ENCODE measurements around the gene LRIG2.

LRIG2 gene

DNA sequence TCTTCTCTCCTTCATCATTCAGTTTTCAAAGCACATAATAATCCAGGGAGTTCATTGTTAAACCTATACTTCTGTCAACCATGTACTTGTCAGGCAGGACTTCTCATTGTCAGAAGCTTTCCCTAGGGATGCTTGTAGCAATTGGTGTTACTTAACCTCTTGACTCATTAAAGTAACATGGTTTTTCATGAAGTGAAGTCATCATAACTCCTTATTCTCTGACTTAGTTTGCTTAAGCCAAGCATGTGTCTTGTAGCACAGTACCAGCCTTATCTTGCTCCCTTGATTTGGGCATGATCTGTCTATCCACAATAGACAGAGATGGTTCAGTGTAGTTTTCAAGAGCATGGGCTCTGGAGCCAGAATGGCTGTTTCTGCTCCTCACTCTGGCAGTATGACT, 45.3 kb downstream of the LRIG2 start:
- in situ Hi-C loops (cut with MboI; ENCODE audit: low sequenced_read_pairs) = loop anchor here (25.0 kb wide), 1 partner anchor 569 kb away; no protein-coding TSS in a partner anchor

DNA sequence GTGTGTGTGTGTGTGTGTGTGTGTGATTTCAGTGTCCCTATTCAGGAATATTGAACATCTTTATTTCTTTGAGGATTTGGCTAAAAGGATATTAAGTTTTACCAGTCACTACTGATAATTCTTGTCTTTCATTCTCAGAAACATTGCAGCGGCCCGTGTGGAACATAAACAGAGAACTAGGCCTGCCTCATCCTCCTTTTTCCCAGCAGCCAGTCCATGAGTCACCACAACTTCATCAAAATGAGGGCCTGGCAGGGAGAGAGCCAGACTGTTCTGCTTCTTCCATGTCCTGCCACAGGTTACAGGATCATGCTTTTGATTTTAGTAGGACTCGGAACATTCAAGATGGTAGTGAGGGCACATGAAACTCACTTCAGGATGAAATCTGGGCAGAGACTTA, 50.7 kb downstream of the LRIG2 start:
- in situ Hi-C loops (cut with MboI; ENCODE audit: low sequenced_read_pairs) = loop anchor here (25.0 kb wide), 1 partner anchor 564 kb away; no protein-coding TSS in a partner anchor

DNA sequence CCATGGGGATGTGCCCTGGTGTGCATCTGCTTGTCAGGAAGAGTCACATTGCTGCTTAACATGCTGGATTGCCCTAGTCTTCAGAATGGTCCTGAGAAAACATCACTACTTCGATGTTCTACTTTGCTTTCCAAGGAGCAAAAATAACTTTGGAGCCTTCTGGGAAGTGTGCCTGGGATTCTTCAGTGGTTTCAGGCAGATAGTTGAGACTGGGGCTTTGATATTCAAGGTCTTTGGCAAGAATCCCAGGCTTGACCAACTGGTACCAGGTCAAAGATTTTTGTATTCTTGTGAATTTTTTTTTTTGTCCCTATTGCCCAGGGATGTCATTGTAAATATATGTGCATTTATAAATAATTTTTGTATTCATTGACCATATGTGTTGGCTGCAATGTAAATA, 51.4 kb downstream of the LRIG2 start:
- in situ Hi-C loops (cut with MboI; ENCODE audit: low sequenced_read_pairs) = loop anchor here (25.0 kb wide), 1 partner anchor 563 kb away; no protein-coding TSS in a partner anchor

DNA sequence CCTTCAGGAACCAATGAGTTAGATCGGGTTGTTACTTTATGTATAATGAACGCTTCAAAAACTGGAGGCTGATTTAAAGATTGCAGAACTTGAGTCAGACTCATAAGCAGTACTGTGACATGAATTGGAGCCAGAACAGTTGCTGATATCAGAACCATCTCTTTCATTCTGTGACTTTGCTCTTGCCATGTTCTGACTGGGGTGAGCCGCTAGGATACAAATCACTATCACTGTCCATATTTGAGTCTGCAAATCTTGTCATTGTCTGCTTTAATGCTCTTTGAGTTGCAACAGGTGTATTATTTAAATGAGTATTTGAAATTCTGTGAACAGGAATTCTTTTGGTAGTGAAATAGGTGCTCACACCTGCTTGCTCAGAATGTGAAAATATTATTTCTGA, 52.5 kb downstream of the LRIG2 start:
- in situ Hi-C loops (cut with MboI; ENCODE audit: low sequenced_read_pairs) = no loop called here

DNA sequence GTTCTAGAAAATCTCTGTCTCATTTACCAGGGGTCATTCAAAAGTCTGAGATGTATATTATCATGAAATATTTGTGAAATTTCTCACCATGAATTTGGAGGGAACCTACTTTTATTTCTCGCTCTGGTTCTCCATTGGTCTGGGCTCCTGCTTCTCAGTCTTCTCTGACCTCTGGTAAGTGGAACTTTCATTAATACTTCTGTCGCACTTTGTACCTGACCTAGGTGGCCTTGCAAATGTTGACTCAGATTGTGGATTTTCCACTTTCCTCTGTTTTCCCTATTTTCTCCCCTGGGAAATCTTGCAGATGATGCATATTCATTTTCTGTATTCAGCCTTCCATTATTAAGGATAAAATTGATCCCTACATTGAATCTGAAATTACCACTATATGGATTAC, 53.2 kb downstream of the LRIG2 start:
- in situ Hi-C loops (cut with MboI; ENCODE audit: low sequenced_read_pairs) = no loop called here

DNA sequence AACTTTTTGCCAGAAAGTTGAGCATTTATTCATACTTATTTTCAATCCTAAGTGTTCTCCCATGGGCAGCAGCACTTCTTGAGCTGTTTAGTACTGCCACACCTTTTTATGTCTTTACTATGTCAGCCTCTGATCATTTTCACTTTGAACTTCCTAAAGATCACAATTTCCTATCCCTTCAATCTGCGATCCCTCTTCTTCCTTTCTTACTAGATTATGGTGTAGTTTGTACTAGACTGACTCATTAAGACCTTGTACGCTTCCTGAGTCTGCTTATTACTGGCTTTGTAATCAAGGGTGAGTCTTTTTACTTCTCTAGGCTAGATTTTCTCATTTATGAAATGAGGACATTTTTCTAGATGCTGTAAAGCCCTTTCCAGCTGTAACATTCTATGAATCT, 55.1 kb downstream of the LRIG2 start:
- in situ Hi-C loops (cut with MboI; ENCODE audit: low sequenced_read_pairs) = no loop called here

DNA sequence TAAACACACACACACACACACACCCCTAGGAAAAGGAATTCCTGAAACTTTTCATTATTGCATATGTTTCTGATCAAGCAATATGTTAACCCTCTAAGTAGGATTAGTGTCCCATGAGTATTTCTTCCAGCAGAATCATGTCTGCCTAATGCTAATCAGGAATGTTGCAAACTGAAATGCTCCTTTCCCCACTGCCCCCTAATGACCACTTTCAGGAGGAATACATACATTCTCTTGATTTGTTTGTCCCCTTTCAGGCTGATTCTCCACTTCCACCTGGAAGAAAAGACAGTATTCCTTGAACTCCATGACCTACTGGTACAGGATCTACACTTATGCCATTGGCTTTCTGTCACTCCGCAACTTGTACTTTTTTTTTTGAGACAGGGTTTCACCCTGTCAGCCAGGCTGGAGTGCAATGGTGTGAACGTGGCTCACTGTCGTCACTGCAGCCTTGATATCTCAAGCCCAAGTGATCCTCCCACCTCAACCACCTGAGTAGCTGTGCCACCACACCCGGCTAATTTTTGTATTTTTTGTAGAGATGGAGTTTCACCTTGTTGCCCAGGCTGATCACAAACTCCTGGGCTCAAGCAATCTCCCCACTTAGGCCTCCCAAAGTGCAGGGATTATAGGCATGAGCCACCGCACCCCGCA, 56.7 kb downstream of the LRIG2 start:
- in situ Hi-C loops (cut with MboI; ENCODE audit: low sequenced_read_pairs) = no loop called here

DNA sequence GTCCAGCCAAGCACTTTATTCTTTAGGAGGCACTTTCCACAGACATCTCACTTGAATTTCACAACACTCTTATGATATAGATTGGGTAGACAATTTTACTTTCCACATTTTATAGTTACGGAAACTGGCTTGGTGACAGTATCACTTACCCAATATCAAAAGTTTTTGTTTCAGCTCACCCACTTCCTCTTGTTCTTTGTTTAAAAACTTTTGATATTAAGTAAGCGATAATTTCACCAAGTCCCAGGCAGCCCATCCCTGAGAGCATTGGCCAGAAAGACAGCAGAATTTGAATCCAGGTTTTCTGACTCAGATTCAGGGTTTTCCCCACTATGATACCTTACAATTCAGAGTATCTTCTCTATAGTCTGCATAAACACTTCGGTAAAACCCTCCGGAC, 60.0 kb downstream of the LRIG2 start:
- in situ Hi-C loops (cut with MboI; ENCODE audit: low sequenced_read_pairs) = no loop called here

DNA sequence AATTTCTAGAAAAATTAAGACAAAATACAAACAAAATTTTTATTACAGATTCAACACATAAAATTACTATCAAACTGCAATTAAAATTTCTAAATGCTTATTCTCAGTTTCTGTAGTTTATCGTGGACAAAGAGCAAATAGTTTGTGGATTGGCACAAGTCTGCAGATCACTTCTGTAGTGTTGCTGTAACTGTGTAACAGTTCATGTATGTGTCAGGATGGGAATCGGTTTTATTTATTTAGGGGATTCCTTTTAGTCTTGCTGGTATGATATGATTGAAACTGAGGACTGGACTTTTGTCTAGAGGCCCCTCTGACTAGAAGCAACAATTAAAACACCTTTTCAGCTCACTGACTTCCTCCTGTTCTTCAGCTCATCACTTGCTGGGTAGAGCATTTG, 60.8 kb downstream of the LRIG2 start:
- in situ Hi-C loops (cut with MboI; ENCODE audit: low sequenced_read_pairs) = no loop called here

DNA sequence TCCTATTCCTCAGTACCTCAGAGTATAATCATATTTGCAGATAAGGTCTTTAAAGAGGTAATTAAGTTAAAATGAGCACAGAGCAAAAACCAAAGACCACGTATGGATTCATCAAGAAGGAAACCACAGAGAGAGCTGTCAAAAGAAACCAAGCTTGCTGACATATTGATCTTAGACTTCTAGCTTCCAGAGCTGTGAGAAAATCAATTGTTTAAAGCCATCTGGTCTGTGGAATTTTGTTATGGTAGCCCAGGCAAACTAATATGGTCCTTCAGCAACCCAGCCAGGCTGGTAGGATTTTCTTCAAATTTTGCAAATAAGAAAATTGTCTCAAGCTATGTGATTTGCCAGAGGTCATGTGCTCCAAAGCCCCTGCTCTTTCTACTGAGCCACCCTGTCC, 62.5 kb downstream of the LRIG2 start:
- in situ Hi-C loops (cut with MboI; ENCODE audit: low sequenced_read_pairs) = no loop called here

DNA sequence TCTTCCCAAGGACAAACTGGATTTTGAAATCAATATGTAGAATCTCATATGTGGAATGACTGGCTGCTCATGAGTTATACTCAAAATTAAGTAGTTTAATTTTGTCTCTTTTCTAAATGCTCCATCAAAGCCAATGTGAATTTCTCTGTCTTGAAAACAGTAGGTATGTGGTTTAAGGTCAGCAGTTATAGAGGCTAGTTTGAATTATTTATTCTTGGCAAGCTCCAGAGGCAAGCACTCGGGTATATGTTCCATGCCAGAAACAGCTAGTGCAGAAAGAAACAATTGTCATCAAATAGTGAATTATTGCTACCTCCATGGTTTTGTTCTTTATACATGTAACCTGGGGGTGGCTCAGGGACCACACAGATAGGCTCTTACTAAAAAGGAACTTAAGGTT, 63.5 kb downstream of the LRIG2 start:
- in situ Hi-C loops (cut with MboI; ENCODE audit: low sequenced_read_pairs) = no loop called here

DNA sequence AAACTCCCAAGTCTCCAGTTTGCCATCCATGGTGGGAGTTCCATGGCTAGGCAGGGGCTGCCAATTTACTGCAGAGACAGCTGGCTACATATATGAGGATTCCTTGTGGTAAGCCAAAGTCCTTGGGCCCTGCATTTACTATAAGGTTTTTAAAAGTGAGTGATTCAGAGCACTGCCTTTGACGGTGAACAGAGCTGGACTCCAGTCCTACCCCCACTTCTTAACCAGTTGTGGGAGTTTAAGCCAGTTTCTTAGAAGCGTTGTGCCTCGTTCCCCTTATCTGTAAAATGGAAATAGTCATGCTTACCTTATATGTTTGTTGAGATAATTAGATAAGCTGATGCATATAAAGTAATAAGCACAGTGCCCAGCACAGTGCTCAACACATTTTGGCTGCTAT, 64.6 kb downstream of the LRIG2 start:
- in situ Hi-C loops (cut with MboI; ENCODE audit: low sequenced_read_pairs) = no loop called here

DNA sequence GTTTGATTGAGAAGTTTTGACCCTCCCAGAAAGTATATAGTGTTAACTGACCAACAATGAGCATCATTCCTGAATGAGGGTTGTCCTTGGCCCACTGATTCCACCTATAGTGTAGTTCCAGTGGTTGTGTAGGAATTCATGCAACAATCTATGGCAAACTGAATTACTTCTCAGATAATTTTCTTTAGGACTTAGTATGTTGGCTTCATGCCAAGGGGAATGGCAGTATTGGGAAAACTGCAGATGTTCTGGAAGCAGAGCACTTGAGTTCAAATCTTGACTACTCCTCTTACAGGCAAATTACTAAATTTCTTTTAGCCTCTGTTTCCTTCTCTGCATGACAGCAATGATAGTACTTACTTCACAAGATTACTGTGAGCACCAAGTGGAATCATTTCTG, 65.8 kb downstream of the LRIG2 start:
- in situ Hi-C loops (cut with MboI; ENCODE audit: low sequenced_read_pairs) = no loop called here

DNA sequence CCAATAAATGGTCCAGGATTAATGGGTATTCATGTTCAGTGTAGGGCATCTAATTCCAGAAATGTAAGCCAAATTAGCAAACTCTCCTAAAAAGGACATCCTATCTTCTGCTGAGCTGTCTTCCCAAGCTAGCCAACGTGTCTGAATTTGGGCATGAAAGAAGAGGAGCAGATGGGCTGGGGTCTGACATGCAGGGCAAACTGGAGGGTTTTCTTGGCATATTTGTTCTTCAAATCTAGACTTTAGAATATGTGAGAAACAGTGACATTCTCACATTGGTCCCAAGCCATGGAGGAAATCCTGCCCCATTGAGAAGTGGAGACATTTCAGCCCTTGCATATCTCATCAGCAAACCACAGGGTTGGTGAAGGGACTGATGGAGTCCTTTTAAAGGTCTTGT, 67.2 kb downstream of the LRIG2 start:
- in situ Hi-C loops (cut with MboI; ENCODE audit: low sequenced_read_pairs) = no loop called here

DNA sequence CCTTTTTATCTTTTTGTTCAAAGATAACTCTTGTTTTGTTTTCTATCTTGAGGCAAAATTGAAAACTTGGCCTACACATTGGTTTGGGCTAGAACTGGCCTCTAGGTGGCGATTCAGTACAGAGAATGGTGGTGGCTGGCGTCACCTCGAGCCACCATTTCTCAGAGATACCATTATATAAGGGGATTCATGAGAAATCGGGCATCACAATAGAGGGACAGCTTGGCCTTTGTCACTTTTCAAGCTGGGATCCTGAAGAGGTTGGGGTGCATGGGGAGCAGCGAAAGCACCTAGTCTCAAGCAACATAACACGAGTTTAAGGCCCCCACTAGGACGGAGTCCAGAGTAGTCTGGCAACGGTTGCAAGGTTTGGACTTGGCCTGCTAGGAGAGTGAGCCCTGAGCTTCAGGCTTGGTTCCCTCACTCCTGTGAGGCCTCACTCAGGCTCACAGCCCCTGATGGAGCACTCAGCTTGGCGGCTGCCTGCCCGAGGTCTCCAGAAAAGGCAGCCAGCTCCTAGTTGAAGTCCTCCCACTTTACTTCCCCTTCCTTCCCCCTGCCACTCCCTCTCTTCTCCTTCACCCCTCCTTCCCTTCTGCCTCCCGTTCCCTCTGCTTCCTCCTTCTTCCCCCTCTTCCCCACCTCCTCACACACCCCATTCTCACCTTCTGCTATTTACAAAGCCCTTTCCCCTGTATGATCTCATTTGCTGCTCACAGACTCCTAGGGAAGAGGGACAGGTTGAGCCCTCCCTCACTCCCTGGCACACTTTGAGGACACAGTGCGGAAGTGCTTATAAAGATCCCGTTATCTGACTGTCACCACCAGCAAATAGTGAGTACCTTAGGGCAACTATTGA, 67.8 kb downstream of the LRIG2 start:
- in situ Hi-C loops (cut with MboI; ENCODE audit: low sequenced_read_pairs) = no loop called here

DNA sequence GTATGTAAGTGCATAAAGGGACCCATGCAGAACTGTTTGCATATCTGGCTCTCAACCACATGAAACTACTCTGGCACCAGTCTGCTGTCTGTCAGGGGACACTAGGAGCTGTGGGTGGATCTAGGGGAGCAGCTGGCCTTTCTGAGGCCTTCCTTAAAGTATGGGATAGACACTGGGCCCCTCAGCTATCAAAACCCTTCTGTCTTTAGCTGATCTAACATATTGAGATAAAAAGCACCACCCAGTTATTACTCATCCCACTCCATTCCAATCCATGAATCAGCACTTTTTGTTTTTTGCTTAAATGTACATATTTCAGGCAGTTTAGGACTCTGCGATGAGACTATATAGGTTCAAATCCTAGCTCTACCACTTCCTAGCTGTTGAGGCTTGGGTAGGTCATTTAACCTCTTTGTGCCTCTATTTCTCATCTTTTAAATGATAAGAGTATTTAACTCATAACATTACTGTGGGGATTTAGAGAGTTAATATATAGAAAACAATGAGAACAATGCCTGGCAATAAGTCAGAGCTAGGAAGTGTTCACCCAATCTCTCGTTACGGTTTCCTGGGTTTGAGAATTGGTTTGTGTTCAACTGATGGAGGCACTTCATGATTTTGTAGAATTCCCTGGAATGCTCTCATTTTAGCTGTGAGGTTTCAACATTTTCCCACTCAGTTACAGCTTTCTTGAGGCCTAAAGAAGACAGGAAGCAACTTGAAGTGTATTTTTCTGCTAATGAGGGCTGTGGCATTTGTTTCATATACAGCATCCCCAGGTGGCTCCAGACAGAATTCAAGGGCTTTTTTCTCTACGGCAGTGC, 68.9 kb downstream of the LRIG2 start:
- in situ Hi-C loops (cut with MboI; ENCODE audit: low sequenced_read_pairs) = no loop called here

DNA sequence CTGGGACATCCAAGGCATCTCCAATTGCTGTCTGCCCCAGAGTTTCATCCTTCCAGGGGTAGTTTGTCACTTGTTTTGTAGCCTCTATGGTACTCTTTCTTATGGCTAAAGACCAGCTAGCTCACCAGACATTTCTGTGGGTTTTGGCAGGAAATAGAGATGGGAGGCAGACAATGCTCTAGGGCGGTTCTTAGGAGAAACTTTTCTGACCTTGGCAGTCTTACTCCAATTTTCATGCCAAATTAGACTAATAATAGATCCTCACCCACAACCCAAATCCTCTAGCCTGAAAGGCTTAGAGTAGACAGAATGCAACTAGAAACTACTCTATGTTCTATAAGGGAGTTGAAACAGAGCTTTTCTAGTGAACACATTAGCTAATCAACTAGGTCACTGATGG, 69.8 kb downstream of the LRIG2 start:
- in situ Hi-C loops (cut with MboI; ENCODE audit: low sequenced_read_pairs) = no loop called here

DNA sequence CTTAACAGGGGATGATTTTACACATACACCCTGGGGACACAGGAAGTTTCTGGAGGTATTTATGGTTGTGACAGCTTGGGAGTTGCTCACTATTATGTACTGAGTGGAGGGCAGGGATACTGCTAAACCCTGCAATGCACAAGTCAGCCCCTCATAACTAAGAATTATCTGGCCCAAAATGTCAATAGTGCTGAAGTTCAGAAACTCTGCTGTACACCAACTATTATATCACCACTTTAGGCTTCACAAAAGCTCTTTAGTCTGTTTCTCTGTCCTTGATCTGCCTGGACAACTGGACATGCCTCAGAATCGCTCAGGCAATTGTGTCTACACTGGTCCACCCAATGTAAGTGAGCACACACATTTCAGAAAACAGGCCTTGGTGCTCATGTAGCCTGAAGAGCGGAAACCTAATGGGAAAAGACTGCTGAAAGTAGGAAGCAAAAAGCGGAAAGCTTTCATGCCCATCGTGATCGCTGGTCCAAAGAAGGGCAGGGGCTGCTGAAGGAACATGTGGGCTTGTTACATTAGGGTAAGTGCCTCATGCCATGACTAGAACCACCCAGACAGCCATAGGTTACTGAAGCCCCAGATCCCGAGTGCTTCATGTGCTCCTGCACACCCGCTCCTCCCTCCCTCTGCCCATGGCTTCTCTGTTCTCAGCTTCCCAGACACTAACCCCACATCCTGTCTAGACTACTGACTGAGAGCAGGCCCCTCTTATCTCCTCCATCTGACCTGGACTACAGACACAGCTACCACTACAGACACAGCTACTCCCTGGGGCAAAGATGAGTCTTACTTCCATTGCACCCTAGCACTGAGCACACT, 73.5 kb downstream of the LRIG2 start:
- in situ Hi-C loops (cut with MboI; ENCODE audit: low sequenced_read_pairs) = no loop called here

DNA sequence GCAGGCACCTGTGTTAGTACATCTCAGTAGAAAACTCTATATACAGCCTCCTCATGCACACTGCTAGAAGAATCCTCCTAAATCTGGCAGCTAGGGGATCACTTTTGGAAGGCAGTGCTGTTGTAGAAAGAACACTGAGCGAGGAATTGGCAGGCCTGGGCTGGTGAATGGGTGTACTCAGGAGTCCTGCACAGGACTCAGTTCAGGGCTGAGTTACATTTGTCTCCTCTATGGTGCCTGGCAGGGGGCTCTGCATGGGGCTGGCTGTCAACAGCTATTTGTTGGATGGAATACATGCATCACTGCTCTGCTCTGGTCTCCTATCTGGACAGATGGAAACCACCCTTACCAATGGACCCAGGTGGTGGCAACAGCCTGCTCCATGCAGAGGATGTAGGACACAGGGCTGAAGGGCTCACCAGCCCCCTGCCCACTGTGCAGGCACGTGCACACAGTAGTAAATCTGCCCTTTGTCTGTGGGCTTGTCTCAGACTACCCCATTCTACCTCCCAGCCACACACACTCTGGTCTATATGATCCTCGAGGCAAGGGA, 74.2 kb downstream of the LRIG2 start:
- in situ Hi-C loops (cut with MboI; ENCODE audit: low sequenced_read_pairs) = no loop called here

DNA sequence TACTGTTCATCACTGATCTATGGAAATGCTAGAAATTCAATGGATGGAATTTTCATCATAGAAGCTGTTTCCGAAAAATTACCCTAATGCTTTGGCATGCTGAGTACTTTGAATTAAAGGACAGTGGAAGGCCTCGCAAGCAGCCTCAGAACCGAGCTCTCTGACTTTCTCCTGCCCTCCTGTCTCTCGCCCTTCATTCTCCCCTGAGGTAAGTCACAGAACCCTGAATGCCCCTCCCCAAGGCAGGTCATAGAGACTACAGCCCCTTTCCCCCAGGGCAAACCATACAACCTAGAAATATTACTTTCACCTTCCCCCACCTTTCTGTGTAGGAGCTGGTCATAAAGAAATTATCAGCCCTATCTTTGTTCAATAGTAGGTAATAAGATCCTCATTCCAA, 74.8 kb downstream of the LRIG2 start:
- in situ Hi-C loops (cut with MboI; ENCODE audit: low sequenced_read_pairs) = no loop called here
